ENCODE data around the gene PRKG1. TPM values are rescaled to one million over a fixed set of nuclear protein-coding genes. Genes with fewer than 3 reads are reported as not detected.
A peak's percentile ranks its signal among the peaks of the same experiment; 100 is the strongest.

Gene PRKG1
- total RNA-seq, 1 donor from 2014 or later = 50.2 TPM

GRCh38 chr10:51915031-51915542, 840.8 kb downstream of the PRKG1 start:
- intact Hi-C loops (cut with DNase I) = no loop called here
- H3K36me3 ChIP-seq = no peaks in the 10 kb centered on the region
- H3K27ac ChIP-seq = peak overlapping the region; percentile 3 to 9
- no peak for TF ChIP-seq CTCF (IDR thresholded peaks at IDR 0.05)
- DNase-seq (ENCODE audit: low spot score in 2 of 2) = no peak
- H3K9me3 ChIP-seq = no peaks in the 10 kb centered on the region
- H3K4me3 ChIP-seq = no peak overlapping the region
- peaks cover 0 to 28% of the 10 kb centered on the region in 2 donors for H3K4me1 ChIP-seq
- no peaks in the 10 kb centered on the region for H3K27me3 ChIP-seq

GRCh38 chr10:51918440-51918839, 844.2 kb downstream of the PRKG1 start:
- Histone ChIP-seq H3K27ac (peak overlapping the region; percentile 3 to 22), H3K27me3 (no peaks in the 10 kb centered on the region), H3K4me1 (peaks cover 0 to 28% of the 10 kb centered on the region in 2 donors), H3K4me3 (no peak overlapping the region), H3K9me3 (no peaks in the 10 kb centered on the region), H3K36me3 (no peaks in the 10 kb centered on the region)
- DNase-seq (ENCODE audit: low spot score in 2 of 2) = no peak
- no peak for TF ChIP-seq CTCF (IDR thresholded peaks at IDR 0.05)
- intact Hi-C loops (cut with DNase I) = no loop called here

GRCh38 chr10:51918884-51919325, 844.6 kb downstream of the PRKG1 start:
- Histone ChIP-seq H3K4me3 (no peak overlapping the region), H3K27me3 (no peaks in the 10 kb centered on the region), H3K27ac (peak overlapping the region; percentile 3 to 22), H3K36me3 (no peaks in the 10 kb centered on the region), H3K4me1 (peaks cover 0 to 28% of the 10 kb centered on the region in 2 donors), H3K9me3 (no peaks in the 10 kb centered on the region)
- intact Hi-C loops (cut with DNase I) = no loop called here
- DNase-seq (ENCODE audit: low spot score in 2 of 2) = no peak
- TF ChIP-seq CTCF (IDR thresholded peaks at IDR 0.05) = no peak

GRCh38 chr10:51920672-51921071, 846.4 kb downstream of the PRKG1 start:
- Histone ChIP-seq H3K36me3 (no peaks in the 10 kb centered on the region), H3K4me3 (no peak overlapping the region), H3K9me3 (no peaks in the 10 kb centered on the region), H3K4me1 (peaks cover 0 to 21% of the 10 kb centered on the region in 2 donors), H3K27ac (peak overlapping the region; percentile 5 to 49), H3K27me3 (no peaks in the 10 kb centered on the region)
- no peak for DNase-seq (ENCODE audit: low spot score in 2 of 2)
- no peak for TF ChIP-seq CTCF (IDR thresholded peaks at IDR 0.05)
- intact Hi-C loops (cut with DNase I) = no loop called here

DNA sequence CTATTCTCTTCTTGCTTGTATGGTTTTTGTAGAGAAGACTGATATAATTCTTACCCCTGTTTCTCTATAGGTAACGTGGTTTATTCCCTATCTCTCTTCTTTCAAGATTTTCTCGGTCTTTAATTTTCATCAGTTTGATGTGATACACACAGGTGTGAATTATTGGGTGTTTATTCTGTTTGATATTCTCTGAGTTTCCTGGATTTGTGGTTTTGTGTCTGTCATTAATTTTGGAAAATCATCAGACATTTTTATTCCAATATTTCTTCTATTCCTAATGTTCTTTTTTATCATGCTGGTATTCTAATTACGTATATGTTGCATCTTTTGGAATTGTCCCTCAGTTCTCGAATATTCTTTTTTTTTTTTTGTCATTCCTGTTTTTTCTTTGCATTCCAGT, 850.1 kb downstream of the PRKG1 start:
- DNase-seq (ENCODE audit: low spot score in 2 of 2) = no peak

More for the DNA sequence above, 850.1 kb downstream of the PRKG1 start:
- Histone ChIP-seq H3K27me3 (no peaks in the 10 kb centered on the region), H3K4me1 (peaks cover 0 to 8% of the 10 kb centered on the region in 2 donors), H3K4me3 (no peak overlapping the region), H3K36me3 (no peaks in the 10 kb centered on the region), H3K27ac (no peak overlapping the region), H3K9me3 (no peaks in the 10 kb centered on the region)
- intact Hi-C loops (cut with DNase I) = no loop called here
- no peak for TF ChIP-seq CTCF (IDR thresholded peaks at IDR 0.05)
